Smooth muscle cell of the brain vasculature (primary cell): ENCODE measurements around the gene FN3K.
"Not testable (repeated sequence)": the region's sequence is repeated elsewhere in the genome, so short reads cannot be mapped to it uniquely, and the experiment has no call there.

Source experiments
- DNase-seq: peaks from one replicate; pipeline ENCODE4 v3.0.0-alpha.2; 2012; ENCODE audit warnings: low read depth, low spot score

FN3K gene

DNA sequence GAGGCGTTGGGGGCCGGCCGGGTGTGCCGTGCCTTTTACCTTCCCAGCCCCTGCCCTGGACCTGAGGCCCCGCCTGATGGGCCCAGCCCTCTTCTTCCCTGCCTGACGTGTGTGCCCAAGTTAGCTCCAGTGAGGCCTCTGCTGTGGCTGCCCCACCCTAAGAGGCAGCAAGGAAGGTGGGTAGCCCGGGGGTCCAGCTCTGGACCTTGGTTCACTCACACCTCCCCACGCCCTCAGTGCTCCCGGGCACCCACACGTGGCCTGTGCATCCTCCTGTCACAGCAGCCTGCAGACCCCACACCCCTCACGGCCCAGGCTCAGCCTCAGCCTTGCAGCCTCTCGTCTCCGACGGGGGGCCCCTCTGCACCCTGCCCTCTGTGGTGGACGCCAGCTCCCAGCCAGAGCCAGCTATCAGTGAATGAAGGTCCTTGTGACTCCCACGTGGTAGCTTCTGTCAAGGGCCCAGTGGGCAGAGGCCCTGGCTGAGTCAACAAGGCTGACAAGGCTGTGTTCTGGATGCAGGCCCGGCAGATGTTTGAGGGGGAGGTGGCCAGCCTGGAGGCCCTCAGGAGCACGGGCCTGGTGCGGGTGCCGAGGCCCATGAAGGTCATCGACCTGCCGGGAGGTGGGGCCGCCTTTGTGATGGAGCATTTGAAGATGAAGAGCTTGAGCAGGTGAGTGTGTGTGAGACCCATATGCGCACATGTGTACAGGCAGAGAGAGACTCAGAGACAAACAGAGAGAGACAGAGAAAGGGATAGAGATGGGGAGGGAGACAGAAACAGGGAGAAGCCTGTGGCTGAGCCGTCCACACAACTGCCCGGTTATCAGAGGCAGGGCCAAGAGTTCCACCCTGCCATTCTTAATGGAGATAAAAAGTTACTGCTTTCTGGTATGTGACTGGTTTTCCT is 2.8 kb downstream of the FN3K start:
- DNase-seq: no peak

DNA sequence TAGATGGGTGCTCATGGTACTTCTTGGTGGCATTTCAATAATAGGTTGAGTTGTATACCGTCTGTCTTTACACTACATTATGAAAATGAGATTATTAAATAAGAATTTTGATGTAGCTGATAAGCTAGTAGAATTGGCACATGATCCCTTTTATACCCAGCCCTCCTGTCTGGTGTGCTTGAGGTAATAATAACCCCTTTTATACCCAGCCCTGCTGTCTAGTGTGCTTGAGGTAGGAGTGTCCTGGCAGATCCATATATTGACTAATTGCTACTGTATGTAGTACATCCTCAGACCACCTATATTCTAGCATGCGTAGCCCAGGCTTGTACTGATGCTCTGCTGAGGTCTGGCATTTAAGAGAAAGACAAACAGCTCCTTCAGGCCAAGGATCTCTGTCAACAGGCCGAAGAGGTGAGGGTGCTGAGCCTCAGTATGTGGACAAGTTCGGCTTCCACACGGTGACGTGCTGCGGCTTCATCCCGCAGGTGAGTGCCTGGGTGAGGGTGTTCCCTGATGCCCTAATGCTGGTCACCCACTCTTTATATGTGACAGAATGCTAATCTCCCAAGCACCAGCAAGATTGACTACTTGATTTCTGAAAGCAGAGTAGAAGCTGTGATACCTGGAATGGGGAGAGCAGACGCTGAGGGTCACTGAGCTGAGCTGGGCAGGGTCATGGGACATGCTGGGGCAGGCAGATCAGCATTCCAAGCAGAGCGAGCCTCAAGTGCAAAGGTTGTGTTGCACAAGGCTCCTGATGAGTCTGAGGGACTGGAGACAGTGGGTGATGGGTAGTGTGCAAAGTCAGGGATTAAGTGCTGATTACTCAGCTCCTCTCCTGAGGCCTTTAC is 5.7 kb downstream of the FN3K start:
- DNase-seq: no peak

DNA sequence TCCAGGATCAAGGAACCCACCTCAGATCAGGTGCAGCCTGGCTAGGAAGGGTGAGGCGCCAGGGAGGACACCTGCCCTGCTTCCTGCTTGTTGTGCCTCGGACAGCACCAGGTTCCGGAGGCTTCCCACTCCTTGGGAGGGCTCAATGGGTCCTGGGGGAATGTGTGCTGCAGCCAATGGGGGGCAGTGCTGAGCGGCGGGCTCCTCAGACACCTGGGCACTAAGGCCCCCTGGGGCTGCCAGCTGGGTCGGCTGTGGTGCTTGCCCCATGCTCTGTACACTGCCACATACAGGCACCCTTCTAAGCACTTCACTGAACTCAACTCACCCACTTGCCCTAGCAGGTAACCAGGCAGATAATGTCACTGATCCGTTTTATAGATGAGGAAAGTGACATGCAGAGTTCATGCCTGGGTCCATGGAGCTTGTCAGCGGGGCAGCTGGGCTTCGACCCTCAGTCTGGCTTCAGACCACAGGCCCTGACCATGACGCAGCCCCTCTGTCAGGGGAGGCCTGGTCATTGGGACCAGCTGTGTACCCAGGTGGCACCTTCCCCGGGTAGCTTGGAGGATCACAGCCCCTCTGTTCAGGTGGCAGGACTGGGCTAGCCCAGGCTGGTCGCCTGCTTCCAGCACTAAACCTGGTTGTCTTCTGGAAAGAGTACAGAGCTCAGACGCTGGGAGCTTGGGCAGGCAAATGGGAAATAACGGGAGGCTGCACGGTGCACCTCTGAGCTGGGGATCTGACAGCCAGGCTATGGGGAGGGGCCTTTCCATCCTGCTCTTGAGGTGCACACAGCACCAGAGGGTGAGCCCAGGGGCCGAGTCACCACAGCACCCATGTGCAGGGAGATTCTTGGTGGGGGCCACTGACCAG is 8.2 kb downstream of the FN3K start:
- DNase-seq: no peak

DNA sequence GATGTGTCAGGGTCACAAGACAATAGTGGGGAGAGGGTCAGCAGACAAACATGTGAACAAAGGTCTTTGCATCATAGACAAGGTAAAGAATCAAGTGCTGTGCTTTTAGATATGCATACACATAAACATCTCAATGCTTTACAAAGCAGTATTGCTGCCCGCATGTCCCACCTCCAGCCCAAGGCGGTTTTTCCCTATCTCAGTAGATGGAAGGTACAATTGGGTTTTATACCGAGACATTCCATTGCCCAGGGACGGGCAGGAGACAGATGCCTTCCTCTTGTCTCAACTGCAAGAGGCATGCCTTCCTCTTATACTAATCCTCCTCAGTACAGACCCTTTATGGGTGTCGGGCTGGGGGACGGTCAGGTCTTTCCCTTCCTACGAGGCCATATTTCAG is 9.3 kb downstream of the FN3K start:
- DNase-seq: not testable (repeated sequence)

DNA sequence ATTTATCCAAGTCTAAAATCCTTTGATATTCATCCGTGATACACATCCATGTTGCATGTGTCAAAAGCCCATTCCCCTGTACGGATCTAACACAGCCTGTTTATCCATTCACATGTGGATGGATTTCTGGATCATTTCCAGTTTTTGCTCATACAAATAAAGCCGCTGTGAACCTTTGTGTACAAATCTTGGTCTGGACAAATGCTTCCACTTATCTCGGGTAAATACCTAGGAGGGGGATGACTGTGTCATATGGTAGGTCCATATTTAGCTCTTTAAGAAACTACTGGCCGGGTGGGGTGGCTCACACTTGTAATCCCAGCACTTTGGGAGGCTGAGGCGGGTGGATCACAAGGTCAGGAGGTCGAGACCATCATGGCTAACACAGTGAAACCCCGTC is 10.1 kb downstream of the FN3K start:
- no peak for DNase-seq

DNA sequence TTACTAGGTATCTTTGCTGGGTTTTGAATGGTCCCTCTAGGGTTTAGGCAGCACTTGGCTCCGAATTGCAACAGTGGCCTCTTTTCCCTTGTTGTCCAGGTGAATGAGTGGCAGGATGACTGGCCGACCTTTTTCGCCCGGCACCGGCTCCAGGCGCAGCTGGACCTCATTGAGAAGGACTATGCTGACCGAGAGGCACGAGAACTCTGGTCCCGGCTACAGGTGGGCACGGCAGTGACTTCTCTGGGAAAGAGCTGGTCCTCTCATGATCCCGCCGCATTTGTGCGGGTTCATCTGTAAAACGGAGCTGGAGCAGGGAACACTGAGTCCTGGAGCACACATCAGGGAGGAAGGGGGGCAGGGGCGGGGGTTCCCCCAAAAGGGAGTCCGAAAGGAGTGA is 13.3 kb downstream of the FN3K start:
- no peak for DNase-seq

DNA sequence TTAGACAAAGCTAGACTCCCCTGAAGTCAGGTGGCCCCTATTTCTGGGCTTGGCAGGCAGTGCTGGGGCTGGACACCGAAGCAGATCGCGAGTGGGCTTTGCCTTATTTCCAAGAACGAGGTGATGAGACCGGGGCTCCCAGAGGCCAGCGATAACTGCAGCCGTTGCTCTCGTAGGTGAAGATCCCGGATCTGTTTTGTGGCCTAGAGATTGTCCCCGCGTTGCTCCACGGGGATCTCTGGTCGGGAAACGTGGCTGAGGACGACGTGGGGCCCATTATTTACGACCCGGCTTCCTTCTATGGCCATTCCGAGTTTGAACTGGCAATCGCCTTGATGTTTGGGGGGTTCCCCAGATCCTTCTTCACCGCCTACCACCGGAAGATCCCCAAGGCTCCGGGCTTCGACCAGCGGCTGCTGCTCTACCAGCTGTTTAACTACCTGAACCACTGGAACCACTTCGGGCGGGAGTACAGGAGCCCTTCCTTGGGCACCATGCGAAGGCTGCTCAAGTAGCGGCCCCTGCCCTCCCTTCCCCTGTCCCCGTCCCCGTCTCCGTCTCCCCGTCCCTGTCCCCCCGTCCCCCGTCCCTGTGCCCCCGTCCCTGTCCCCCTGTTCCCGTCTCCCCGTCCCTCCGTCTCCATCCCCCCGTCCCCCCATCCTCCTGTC is 15.0 kb downstream of the FN3K start:
- DNase-seq: no peak

DNA sequence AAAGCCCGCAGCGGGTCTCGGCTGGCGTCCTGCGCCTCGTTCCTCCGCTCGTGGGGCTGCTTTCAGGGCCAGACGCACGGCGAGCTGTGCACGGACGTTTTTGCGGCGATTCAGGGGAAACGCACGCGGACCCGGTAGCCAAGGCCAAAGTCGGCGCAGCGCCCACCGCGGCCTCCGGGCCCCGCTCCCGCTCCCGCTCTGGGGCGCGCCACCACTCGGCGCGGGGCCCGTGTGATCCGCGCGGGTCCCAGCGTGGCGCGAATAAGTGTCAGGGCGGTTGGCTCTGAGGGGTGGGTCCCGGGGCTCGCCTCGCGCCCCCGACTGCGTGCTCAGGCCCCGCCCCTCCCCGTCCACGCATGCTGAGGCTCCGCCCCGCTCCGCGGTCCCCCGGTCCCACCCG is 15.8 kb downstream of the FN3K start:
- DNase-seq: no peak

DNA sequence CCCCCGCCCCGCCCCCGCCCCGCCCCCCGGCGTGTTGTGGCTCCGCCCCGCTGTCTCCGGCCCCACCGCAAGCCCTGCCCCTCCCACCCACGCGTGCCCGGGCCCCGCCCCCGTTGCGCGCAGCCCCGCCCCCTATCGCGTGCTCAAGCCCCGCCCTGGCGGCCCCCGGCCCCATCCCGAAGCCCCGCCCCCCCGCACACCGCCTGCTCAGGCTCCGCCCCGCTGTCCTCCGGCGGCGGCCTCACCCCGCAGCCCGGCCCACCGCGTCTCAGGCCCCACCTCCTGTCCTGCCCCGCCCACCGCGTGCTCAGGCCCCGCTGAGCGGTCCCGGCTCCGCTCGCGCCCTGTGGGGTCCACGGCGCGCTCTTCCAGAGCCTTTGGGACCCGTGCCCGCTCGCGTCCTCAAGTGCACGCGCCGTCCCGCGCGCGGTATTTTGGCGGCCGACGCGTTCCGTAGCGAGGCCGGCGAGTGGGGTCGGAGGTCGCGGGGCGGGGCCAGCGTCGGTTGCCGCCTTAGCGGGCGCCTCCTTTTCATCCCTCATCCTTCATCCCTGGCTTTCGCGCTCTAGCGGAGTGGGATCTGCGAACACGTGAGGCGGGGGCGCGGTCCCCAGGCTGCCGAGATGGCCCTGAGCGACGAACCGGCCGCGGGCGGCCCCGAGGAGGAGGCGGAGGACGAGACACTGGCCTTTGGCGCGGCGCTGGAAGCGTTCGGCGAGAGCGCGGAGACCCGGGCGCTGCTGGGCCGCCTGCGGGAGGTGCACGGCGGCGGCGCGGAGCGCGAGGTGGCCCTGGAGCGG is 16.4 kb downstream of the FN3K start, which contains the start of gene TBCD:
Gene TBCD, plus strand, starts transcription at position 495 of the 800 bp plus-strand sequence. Its CDS starts 129 bp downstream, at position 624.
- DNase-seq: peak; percentile 69

DNA sequence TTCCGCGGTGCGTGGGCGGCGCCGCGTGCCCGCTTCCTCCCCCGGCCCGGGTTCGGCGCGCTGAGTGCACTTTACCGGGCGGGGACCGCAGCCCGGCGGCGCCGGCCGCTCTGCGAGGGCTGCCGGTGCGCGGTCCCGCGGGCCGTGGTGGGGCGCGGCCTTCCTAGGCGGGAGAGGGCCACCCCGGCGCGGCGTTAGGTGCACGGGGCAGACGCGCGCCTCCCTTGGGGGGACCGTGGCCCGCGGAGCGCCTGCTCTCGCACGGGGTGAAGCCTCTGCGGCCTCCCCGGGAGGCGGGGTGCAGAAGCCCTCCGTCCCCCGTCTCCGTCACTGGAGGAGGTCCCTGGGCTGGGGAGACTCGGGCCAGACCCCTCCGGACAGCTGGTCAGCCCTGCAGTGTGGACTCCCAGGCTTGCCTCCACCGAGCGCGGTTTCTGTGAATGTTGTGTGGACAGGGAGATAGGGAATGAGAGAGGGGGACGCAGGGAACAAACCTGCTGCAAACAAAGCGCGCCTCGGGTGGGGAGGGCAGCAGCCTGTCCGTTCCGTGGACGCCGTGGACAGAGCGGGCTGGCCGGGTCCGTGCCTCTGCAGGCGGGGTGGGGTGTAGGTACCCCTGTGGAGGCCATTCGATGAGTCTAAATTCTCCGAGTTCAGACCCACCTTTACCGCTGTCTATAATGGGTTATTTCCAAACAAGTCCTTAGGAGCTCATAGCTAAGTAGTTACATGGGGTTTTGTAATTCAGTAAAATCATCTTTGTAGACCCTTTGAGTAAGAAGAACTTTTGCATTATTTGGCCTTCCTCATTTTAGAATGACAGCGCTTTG is 17.2 kb downstream of the FN3K start:
- DNase-seq: no peak

DNA sequence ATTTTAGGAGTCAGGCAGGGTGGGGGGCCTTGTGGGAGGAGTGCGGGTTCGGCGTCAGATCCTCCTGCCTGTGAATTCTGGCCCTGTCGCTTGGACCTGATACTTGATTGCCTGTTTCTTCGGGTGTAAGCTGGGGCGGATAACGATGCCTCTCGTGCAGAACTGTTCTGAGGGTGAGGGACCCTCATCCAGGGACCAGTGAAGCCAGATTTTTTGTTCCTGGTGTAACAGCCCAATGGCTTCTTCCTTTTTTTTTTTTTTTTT is 17.7 kb downstream of the FN3K start:
- no peak for DNase-seq

DNA sequence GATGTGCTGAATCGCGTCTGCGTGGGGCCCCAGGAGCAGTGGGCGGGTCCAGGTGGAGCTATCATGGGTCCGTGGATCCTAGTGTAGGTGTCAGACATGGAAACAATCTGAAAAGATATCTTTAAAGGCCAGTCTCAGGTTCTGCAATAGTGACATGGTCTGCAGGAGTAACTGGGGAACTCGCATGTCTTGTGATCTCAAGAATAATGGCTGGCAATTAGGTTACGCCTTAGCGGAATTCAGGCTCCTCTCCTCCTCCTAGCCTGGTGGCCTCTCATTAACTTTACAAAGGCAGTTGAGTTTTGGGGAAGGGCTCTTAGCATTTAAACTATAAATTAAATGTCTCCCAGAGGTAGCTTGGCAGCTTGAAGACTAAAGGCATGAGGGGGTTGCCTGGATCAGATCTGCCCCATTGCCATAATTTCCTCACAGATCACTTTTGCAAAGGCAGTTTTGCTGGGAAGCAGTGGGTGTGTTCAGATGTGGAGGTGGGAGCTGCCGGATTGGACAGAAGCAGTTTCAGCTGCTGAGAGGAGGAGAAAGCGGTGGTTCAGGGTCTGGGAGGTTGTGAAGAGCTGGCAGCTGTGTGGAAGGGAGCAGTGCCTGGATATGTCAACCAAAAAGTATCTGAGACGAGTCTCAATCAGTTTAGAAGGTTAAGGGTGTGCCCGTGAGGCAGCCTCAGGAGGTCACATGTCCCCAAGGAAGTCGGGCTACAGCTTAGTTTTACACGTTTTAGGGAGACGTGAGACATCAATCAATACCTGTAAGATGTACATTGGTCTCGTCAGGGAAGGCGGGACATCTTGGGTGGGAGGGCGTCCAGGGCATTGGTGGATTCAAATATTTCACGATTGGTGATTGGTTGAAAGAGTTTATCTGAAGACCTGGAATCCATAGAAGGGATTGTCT is 19.1 kb downstream of the FN3K start:
- DNase-seq: no peak

DNA sequence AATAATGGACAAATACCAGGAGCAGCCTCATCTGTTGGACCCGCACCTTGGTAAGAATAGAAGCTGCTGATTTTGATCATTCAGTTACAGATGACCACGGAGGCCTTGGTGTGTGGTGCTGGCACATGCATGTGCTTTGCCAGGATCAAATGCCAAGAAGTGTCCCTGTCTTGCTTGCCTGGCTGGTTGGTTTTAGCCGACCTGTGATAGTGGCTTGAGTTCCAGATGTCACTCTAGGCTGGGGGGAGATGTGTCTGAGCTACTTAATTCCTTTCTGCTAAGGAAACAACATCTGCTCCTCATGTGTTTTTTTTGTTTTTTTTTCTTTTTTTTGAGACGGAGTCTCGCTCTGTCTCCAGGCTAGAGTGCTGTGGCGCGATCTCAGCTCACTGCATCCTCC is 20.8 kb downstream of the FN3K start:
- no peak for DNase-seq

DNA sequence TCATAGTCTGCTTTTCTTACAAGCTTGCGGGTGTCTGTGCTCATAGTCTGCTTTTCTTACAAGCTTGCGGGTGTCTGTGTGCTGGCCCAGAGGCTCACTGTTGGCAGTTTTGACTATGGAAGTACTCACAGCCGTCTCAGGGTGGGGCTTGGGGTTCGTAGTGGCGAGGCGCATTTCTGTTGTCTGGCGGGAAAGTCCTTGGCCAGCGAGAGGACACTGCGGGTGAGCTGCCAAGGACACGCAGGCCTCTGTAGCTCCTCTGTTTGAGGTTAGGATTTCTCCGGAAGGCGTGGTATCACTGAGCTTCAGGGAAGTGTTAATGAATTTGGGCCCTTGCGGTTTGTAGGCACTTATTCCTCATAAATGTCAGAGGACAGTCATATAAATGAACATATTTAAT is 30.0 kb downstream of the FN3K start:
- DNase-seq: no peak

DNA sequence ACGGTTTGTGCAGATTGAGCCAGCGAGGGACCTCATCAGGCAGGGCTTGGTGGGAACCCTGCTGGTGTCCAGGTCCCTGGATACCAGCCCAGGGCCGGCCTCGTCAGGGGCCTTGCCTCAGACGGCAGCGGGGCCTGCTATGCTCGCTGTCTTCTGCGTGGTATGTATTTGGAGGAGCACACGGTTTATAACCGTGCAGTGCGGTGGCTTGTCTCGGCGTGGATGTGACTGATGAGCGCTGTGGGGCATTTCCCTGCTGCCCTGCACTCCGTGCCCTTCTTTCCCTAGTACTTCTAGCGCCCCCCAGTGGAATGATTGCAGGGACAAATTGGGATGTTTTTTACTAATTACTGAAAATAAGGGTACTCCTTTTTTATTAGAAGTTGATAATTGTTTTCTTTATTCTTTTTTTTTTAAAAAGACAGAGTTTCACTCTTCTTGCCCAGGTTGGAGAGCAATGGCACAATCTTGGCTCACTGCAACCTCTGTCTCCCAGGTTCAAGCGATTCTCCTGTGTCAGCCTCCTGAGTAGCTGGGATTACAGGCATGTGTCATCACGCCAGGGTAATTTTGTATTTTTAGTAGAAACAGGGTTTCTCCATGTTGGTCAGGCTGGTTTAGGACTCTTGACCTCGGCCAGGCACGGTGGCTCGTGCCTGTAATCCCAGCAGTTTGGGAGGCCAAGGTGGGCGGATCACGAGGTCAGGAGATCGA is 31.8 kb downstream of the FN3K start:
- no peak for DNase-seq

DNA sequence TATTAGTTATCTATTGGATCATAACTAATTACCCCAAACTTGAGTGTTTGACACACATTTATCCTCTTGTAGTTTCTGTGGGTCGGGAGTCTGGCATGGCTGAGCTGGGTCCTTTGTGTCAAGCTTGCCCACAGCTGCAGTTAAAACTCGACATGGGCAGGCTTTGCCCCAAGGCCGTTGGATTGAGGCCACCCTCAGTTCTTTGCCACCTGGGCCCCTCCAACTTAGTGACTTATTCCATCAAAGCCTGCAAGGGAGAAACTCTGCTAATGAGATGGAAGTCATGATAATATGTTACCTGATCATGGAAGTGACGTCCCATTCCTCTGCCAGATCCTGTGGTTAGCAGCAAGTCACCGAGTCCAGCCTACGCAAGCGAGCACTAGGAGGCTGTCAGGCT is 33.6 kb downstream of the FN3K start:
- no peak for DNase-seq

DNA sequence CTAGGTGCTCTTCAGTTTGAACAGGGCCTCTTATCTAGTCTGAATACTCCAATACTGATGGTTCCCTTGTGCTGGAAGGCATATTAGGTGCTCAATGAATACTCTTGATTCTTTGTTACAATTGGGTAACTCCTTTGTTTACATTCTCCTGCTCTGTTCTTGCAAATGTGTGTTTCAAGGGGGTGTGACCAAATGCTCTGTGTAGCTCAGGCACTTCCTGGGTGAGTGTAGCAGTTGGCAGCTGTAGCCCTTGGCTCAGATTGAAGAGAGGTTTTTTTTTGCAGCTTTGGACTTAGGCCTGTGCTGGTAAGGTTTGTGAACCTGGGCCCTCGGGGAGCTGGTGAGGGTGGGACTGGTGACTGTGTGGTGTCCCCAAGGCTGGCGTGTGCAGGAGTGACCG is 36.6 kb downstream of the FN3K start:
- DNase-seq: no peak

DNA sequence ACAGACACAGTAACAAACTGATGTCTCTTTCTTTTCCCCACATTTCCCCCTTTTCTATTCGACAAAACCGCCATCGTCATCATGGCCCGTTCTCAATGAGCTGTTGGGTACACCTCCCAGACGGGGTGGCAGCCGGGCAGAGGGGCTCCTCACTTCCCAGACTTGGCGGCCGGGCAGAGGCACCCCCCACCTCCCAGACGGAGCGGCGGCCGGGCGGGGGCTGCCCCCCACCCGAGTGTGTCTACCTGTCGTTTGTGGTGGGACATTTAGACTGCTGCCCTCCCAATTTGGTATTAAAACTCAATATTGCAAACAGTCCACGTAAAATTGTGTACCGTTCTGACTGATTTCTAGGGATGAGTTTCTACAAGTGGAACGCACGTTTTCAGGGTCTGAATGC is 39.0 kb downstream of the FN3K start:
- DNase-seq: not testable (repeated sequence)
